Stimulated activated CD8-positive, alpha-beta memory T cell treated with anti-CD3 and anti-CD28 coated beads, Interleukin-7, amount 100 ng/mL, for 24 hours (primary cell): ENCODE measurements around the gene CSRP1.
A peak's percentile ranks its signal among the peaks of the same experiment; 100 is the strongest.
"Not testable (repeated sequence)": the region's sequence is repeated elsewhere in the genome, so short reads cannot be mapped to it uniquely, and the experiment has no call there.

Experiments used
- DNase-seq: peaks from one replicate; pipeline ENCODE4 v3.0.0-alpha.2; 2020; ENCODE audit warnings: low read depth

The CSRP1 gene

GRCh38 chr1:201537891-201538611 lies 31.1 kb upstream of the CSRP1 start:
- no peak for DNase-seq

DNA sequence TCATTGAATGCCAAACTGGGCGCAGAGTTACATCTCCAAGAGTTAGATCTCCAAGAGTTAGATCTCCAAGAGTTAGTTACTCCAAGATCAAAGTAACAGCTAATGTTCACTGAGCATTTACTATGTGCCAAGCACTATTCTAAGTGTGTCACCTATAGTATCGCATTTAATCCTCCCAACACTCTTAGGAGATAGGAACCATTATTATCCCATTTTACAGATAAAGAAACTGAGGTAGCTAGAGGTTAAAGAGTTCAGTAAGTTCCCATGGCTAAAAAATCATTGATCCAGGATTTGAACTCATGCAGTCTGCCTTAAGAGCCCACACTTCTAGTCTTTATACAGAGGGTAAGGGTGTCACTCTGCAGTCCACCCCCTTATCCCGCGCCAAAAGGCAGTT lies 30.5 kb upstream of the CSRP1 start:
- DNase-seq = no peak

DNA sequence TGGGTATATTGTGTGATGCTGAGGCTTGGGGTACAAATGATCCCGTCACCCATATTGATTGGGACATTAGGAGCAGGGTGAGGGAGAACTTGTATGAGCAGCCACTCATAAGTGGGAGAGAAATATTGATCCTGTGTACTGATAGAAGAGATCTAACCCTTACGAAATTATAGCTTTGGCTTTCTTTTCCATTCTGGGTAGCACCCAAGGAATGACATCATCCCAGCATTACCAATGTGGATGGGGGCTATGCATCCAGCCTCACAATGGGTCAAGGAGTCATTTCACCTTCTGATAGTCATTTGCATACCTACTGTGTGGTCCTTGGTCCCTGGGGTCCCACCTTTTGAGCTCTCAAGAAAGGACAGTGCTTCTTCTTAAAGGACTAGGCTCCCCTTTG lies 30.1 kb upstream of the CSRP1 start:
- no peak for DNase-seq

GRCh38 chr1:201536558-201536957 lies 29.6 kb upstream of the CSRP1 start:
- DNase-seq = no peak

DNA sequence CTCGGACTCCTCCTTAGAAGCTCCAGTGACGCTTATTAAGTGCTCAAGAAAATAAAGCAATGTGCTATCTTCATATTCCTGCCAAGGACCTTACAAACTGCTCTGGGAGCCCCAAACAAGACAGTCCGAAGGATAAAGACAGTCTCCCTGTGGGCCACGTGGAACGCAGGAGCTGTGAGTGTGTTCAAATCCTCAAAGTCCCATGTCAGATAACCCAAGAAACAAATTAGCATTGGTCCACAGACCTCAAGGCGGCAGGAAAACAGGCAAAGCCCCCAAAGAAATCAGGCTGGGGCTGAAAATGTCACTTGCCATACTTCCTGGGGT lies 29.0 kb upstream of the CSRP1 start:
- no peak for DNase-seq

DNA sequence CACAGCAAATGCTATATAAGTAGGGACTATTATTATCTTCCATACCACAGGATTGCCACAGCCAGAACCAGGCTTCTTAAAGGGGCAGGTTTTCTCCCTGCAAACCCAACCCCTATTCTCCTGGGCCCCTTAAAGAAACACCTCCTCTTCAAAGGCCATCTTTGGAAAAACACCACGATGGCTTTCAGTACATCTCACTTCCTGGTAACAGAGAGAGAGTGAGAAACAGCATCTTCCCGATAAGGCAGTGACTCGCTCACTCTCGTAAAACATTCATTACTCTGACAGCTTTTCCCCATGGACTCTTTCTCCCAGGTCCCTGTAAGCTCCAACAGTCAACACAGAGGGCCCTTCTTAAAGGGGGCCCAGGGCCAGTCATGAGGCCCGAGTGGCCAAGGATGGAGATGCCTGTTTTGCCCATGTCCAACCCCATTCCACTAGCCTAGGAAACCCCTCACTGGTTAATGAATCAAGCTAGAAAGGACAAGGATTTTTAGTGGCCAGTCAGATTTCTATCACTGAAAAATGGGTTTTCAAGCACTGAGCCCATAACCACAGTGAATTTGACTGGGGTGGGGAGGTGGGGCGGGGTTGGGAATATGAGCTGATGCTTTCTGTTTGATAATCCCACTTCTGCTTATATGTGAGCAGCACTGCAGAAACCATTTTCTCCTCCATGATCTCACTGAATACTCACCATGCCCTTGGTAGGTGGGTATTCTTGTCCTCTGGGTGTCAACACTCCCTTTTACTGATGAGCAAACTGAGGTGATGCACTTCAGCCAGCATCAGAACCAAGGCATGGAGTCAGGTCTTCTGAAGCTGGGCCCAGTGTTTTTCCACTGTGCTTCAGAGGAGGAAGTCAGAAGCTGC lies 28.4 kb upstream of the CSRP1 start:
- no peak for DNase-seq

GRCh38 chr1:201533836-201534235 lies 26.9 kb upstream of the CSRP1 start:
- no peak for DNase-seq

GRCh38 chr1:201531551-201532425 lies 24.9 kb upstream of the CSRP1 start:
- no peak for DNase-seq

DNA sequence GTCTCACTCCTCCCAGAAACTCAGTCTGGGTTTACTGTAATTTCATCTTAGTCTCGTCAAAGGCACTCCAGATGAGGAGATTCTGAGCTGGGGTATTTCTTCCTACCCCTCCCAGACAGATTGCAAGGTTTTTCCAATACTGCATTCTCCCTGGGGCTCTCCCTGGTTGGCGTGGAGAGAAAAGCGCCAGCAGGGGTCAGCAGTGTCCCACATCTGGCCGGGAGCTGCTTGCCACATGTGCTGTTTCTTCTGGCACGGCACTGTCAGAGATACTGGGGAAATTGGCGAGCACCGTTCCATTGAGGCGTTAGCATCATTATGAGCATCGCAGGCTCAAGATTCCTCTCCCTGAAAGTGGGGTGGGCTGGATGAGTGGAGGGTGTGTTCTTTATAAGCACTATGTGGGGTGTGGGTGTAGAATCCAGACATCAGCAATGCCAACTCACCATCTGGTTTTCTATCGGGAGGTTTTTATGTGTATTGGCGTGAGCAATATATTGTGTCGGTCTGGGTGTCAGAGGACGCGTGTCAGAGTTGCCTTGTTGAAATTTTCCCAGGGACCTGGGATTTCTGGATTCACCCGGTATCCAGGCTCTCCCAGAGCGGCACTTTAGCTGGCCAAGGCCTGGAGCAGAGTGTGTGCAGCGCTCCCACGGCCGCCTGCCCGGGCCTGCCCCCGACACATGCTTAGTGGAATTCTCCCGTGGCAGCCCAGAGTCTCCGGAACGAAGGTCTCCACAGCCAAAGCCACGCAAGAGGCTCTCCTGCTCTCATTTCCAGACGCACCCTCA lies 24.0 kb upstream of the CSRP1 start:
- peak; percentile 26 for DNase-seq

- DNase-seq = no peak
These were observed 21.8 kb upstream of the CSRP1 start for GRCh38 chr1:201528631-201529252.

- no peak for DNase-seq
These were observed 21.0 kb upstream of the CSRP1 start for GRCh38 chr1:201527879-201528278.

GRCh38 chr1:201525193-201525778 lies 18.4 kb upstream of the CSRP1 start:
- no peak for DNase-seq

GRCh38 chr1:201520046-201520575 lies 13.2 kb upstream of the CSRP1 start:
- not testable (repeated sequence) for DNase-seq

- DNase-seq = no peak
These were observed 11.1 kb upstream of the CSRP1 start for GRCh38 chr1:201518071-201518470.

GRCh38 chr1:201517631-201518030 lies 10.7 kb upstream of the CSRP1 start:
- no peak for DNase-seq

DNA sequence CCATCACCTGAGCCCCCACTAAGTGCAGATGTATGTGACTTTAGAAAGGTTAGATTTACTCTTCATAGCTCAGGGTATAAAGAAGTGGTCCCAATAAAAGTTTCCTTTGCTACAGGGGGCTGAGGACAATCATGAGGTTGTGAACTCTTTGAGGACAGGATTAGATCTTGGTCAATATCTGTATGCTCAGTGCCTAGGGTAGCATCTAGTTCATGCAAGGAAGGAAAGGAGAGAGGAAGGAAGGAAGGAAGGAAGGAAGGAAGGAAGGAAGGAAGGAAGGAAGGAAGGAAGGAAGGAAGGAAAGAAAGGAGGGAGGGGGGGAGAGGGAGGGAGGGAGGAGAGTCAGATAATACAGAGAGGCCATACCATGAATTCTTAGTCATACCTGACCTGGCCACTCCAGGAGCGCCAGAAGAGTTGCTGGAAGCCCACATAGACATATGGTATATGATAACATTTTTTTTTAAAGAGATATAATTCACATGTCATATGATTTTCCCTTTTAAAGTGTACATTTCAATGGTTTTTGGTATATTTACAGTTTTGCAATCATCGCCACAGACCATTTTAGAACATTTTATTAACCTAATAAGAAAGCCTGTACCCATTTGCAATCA lies 9.7 kb upstream of the CSRP1 start:
- no peak for DNase-seq

- no peak for DNase-seq
These were observed 9.0 kb upstream of the CSRP1 start for GRCh38 chr1:201515895-201516294.

DNA sequence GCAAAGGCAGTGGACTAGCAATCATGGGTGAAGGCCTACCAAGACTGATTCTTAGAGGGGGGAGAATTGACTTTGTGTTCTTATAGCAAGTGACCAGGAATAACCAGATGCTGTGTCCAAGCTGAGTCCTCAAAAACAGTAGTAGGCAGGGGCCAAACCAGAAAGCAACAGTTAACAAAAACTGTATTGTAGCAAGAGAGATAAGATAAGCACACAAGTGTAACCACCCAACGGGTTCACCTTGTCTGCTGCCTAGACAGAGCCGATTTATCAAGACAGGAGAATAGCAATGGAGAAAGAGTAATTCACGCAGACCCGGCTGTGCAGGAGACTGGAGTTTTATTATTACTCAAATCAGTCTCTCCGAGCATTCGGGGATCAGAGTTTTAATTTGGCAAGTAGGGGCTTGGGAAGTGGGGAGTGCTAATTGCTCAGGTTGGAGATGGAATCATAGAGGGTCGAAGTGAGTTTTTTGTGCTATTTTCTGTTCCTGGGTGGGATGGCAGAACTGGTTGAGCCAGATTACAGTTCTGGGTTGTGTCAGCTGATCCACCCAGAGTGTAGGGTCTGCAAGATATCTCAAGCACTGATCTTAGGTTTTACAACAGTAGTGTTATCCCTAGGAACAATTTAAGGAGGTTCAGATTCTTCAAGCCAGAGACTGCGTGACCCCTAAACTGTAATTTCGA lies 8.3 kb upstream of the CSRP1 start:
- no peak for DNase-seq

GRCh38 chr1:201514466-201514865 lies 7.5 kb upstream of the CSRP1 start:
- DNase-seq = no peak
